NB4 (cell line): Measurements from ENCODE around the gene CFAP74.

Experiments
- DNase-seq: peaks from one replicate; pipeline ENCODE4 v3.0.0; 2010; ENCODE audit warnings: low read depth
- H3K4me3 ChIP-seq: one replicate; pipeline ENCODE4 v1.5.1; 2011; ENCODE audit warnings: mild to moderate bottlenecking, low read depth, low read length, moderate library complexity
- MAX ChIP-seq: IDR thresholded peaks from 2 replicates; pipeline ENCODE4 v1.6.1; 2011; ENCODE audit warnings: low read depth, low read length
- MYC ChIP-seq: IDR thresholded peaks from 2 replicates; pipeline ENCODE4 v1.6.1; 2011; ENCODE audit warnings: low read depth, low read length
- POLR2A ChIP-seq: IDR thresholded peaks from 2 replicates; pipeline ENCODE4 v1.6.1; 2011; ENCODE audit warnings: mild to moderate bottlenecking; ENCODE audit not compliant: insufficient read length; ENCODE audit errors: extremely low read depth
- TF ChIP-seq, protein P1 (sequence below): IDR thresholded peaks from one replicate; pipeline ENCODE4 v1.5.1; 2012; ENCODE audit warnings: low read depth, low read length

CFAP74 gene

DNA sequence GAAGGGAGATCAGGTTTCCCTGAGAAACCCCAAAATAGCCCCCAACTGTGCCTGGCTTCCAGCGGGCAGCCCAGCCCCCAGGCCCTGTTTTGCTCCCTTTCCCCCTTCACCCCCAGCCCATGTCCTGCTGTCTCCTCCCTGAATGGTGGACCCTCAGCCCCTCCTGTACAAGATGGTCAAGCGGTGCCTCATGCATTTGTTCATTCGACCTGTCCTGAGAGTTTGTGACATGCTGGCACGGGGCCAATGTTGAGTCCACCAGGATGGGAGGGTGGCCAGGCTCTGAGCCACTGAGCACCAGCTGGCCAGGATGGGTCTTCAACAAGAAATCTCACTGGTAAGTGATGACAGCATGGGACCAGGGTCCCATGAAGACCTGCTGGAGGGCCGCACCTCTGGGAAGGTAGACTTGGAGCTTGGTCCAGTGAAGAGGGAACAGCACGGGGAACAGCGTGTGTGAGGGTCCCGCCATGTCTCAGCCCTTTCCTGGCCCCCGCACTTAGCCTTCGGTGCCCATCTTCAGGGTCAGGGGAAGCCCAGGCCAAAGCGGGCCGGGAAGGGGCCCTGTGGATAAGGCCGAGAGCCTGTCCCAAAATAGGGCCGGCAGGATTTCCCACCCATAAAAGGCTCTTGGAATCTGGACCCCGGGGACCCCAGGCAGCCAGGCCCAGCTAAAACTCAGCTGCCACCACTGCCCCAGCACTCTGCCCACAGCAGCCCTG lies 88.5 kb downstream of the CFAP74 start, which contains the start of gene CALML6:
Gene CALML6 (plus strand): TSS at position 290 of the 722 bp plus-strand sequence. CDS start 21 bp downstream, at position 311.
- DNase-seq, result no peak
- TF ChIP-seq MYC (no peak), POLR2A (no peak), MAX (no peak)
- TF ChIP-seq, protein P1, sequence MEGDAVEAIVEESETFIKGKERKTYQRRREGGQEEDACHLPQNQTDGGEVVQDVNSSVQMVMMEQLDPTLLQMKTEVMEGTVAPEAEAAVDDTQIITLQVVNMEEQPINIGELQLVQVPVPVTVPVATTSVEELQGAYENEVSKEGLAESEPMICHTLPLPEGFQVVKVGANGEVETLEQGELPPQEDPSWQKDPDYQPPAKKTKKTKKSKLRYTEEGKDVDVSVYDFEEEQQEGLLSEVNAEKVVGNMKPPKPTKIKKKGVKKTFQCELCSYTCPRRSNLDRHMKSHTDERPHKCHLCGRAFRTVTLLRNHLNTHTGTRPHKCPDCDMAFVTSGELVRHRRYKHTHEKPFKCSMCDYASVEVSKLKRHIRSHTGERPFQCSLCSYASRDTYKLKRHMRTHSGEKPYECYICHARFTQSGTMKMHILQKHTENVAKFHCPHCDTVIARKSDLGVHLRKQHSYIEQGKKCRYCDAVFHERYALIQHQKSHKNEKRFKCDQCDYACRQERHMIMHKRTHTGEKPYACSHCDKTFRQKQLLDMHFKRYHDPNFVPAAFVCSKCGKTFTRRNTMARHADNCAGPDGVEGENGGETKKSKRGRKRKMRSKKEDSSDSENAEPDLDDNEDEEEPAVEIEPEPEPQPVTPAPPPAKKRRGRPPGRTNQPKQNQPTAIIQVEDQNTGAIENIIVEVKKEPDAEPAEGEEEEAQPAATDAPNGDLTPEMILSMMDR, result no peak
- H3K4me3 ChIP-seq, result no peak within 1 kb of the TSS

GRCh38 chr1:1914101-1914970 lies 89.2 kb downstream of the CFAP74 start:
- H3K4me3 ChIP-seq, result no peak overlapping the region
- TF ChIP-seq POLR2A (no peak), MAX (no peak), MYC (no peak)
- TF ChIP-seq, protein P1, result no peak
- no peak for DNase-seq

- H3K4me3 ChIP-seq, result no peak overlapping the region
- no peak for TF ChIP-seq MAX
- TF ChIP-seq POLR2A, result no peak
- TF ChIP-seq, protein P1, result no peak
- TF ChIP-seq MYC, result no peak
- no peak for DNase-seq
Observed at GRCh38 chr1:1911350-1912041, 92.1 kb downstream of the CFAP74 start.

- DNase-seq, result no peak
- TF ChIP-seq MAX (no peak), MYC (no peak), POLR2A (no peak)
- TF ChIP-seq, protein P1, result no peak
- no peak overlapping the region for H3K4me3 ChIP-seq
Observed at GRCh38 chr1:1910651-1911331, 92.8 kb downstream of the CFAP74 start.

DNA sequence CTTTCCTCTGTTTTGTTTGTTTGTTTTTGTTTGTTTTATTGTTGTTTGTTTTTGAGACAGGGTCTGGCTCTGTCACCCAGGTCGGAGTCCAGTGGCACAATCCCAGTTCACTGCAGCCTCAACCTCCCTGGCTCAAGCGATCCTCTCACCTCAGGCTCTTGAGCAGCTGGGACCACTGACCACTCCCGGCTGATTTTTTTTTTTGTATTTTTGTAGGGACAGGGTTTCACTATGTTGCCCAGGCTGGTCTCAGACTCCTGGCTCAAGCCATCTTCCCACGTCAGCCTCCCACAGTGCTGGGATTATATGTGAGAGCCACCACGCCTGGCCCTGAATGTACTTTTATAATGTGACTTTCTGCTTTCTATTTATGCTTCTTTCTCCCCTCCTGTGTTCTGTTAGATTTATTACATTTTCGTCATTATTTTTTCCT lies 93.5 kb downstream of the CFAP74 start:
- no peak overlapping the region for H3K4me3 ChIP-seq
- TF ChIP-seq, protein P1, result no peak
- no peak for DNase-seq
